AG10803 (cell line): ENCODE measurements around the gene RTTN.
A peak's percentile ranks its signal among the peaks of the same experiment; 100 is the strongest.
"Not testable (repeated sequence)": the region's sequence is repeated elsewhere in the genome, so short reads cannot be mapped to it uniquely, and the experiment has no call there.

ENCODE experiments used
- DNase-seq: peaks from one replicate; pipeline ENCODE4 v3.0.0; 2010; ENCODE audit warnings: low read depth
- H3K4me3 ChIP-seq: 2 replicates; pipeline ENCODE4 v1.5.1; 2011; ENCODE audit warnings: mild to moderate bottlenecking, low read length, control low read depth
- TF ChIP-seq, protein P1 (sequence below): conservative IDR thresholded peaks from 2 replicates; pipeline ENCODE4 v1.5.1; 2011; ENCODE audit warnings: mild to moderate bottlenecking, low read length, control low read depth, inconsistent platforms

Gene RTTN

DNA sequence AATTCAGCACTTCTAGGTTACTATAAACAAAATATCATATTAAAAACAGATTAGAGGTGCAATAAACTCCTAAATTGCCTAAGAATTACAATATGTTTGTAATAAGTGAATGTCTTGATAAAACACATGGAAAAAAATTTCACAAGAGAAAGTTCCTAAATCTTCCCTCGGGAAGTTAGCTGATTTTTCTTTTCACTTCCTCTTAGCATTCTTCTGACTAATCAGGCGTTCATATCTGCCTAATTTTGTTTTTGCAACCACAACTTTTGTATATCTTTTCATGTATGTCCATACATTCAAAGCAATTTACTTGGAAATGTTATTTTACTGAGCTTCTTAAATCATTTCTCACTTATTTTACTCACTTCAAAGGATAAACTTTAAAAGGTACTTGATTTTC lies 88.5 kb downstream of the RTTN start:
- peak; percentile 9 for DNase-seq
- no peak overlapping the region for H3K4me3 ChIP-seq
- TF ChIP-seq, protein P1, sequence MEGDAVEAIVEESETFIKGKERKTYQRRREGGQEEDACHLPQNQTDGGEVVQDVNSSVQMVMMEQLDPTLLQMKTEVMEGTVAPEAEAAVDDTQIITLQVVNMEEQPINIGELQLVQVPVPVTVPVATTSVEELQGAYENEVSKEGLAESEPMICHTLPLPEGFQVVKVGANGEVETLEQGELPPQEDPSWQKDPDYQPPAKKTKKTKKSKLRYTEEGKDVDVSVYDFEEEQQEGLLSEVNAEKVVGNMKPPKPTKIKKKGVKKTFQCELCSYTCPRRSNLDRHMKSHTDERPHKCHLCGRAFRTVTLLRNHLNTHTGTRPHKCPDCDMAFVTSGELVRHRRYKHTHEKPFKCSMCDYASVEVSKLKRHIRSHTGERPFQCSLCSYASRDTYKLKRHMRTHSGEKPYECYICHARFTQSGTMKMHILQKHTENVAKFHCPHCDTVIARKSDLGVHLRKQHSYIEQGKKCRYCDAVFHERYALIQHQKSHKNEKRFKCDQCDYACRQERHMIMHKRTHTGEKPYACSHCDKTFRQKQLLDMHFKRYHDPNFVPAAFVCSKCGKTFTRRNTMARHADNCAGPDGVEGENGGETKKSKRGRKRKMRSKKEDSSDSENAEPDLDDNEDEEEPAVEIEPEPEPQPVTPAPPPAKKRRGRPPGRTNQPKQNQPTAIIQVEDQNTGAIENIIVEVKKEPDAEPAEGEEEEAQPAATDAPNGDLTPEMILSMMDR: no peak

DNA sequence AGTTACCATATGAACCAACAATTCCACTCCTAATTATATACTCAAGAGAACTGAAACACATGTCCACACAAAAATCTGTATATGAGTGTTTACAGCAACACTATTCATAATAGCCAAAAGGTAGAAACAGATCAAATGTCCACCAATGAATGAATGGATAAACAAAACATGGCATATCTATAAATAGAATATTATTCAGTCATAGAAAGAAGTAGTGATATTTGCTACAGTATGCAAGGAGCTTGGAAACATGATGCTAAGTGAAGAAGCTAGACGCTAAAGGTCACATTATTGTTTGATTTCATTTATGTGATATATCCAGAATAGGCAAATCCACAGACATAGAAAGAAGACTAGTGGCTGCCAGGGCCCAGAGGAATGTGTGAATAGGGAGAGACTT lies 92.0 kb downstream of the RTTN start:
- TF ChIP-seq, protein P1: no peak
- DNase-seq: no peak
- no peak overlapping the region for H3K4me3 ChIP-seq

DNA sequence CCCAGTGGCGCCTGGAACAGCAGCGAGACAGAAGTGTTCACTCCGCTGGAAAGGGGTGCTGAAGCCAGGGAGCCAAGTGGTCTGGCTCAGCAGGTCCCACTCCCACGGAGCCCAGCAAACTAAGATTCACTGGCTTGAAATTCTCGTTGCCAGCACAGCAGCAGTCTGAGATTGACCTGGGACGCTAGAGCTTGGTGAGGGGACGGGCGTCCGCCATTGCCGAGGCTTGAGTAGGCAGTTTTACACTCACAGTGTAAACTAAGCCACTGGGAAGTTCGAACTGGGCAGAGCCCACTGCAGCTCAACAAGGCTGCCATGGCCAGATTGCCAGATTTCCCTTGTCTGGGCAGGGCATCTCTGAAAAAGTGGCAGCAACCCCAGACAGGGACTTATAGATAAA lies 94.8 kb downstream of the RTTN start:
- H3K4me3 ChIP-seq: no peak overlapping the region
- no peak for DNase-seq
- TF ChIP-seq, protein P1: no peak

DNA sequence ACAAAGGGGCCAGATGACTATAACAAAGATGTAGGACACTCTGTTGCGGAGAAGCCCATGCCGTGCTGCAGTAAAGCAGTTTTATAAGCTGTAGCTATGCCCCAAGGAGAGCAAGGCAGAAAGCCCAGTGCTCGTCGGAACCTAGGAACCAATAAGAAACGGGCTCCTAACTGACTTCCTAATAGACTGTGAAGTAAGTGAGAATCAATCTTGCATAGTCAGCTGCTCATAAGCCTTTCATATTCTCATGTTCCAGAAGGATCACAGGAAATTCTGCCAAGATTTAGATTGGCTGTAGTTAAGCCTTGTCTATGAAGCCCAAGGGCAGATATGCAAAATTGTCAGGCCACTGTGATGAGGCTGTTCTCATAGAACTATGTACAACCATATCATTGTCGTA lies 98.4 kb downstream of the RTTN start:
- DNase-seq: no peak
- TF ChIP-seq, protein P1: no peak
- no peak overlapping the region for H3K4me3 ChIP-seq

DNA sequence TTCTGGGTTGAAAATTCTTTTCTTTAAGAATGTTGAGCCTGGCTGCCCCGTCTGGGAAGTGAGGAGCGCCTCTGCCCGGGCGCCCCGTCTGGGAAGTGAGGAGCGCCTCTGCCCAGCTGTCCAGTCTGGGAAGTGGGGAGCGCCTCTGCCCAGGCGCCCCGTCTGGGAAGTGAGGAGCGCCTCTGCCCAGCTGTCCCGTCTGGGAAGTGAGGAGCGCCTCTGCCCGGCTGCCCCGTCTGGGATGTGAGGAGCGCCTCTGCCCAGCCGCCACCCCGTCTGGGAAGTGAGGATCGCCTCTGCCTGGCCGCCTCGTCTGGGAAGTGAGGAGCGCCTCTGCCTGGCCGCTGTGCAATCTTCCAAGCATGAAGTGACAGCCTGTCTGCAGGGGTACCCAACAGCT lies 102.6 kb downstream of the RTTN start:
- H3K4me3 ChIP-seq, DNase-seq: not testable (repeated sequence)

- TF ChIP-seq, protein P1: no peak
- no peak for DNase-seq
- H3K4me3 ChIP-seq: no peak overlapping the region
These were observed 115.6 kb downstream of the RTTN start for GRCh38 chr18:70089858-70090257.

- TF ChIP-seq, protein P1: no peak
- H3K4me3 ChIP-seq: no peak overlapping the region
- no peak for DNase-seq
These were observed 119.4 kb downstream of the RTTN start for GRCh38 chr18:70086085-70086484.

GRCh38 chr18:70085641-70086040 lies 119.8 kb downstream of the RTTN start:
- DNase-seq: no peak
- no peak overlapping the region for H3K4me3 ChIP-seq
- TF ChIP-seq, protein P1: no peak
